C4-2B (cell line): ENCODE data around the gene FGGY.

ENCODE experiments used
- CTCF ChIP-seq: fragments of 450-650 bp; conservative IDR thresholded peaks from 2 replicates; pipeline ENCODE4 v1.5.1; 2017; ENCODE audit warnings: mild to moderate bottlenecking
- ZFX ChIP-seq: fragments of 450-650 bp; IDR thresholded peaks from 2 replicates; pipeline ENCODE4 v1.6.1; 2017

GRCh38 chr1:59574085-59574484, 277.2 kb downstream of the FGGY start:
- TF ChIP-seq CTCF (no peak), ZFX (no peak)
